GM11168 (cell line): Measurements from ENCODE around the gene TRIM17.

Experiments
- in situ Hi-C: fragments of 300-500 bp; cut with MboI; formaldehyde crosslinking; loops from one replicate; pipeline ENCODE4 v1.12.0; 2022; ENCODE audit warnings: low sequenced_read_pairs; ENCODE audit not compliant: unreplicated experiment

Gene TRIM17

DNA sequence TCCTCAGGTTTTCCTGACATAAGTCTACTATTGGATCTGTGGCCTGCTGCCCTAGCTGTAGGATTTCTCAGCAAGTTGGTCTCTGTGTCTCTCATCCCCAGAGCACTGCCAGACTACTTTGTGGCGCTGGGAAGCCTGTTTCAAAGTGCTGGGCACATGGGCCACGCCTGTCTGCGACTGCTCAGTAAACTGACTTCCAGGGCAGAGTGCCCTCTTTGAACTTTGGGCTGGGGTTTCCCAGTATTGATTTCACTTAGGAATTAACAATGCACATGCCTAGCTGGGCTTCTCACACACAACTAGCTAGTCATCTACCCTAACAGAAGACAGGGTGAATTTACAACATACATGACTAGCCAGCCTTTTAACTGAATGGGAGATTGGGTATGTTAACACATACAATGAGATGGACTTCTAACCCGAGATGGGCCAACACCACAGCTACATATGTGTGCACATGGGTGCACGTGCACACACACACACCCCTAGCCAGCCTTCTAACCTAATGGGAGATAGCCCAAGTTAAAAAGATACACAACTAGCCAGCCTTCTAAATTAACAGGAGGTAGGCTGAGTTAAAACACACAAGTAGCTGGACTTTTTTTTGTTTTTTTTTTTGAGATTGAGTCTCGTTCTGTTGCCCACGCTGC, 6.9 kb upstream of the TRIM17 start:
- in situ Hi-C loops, result no loop called here

DNA sequence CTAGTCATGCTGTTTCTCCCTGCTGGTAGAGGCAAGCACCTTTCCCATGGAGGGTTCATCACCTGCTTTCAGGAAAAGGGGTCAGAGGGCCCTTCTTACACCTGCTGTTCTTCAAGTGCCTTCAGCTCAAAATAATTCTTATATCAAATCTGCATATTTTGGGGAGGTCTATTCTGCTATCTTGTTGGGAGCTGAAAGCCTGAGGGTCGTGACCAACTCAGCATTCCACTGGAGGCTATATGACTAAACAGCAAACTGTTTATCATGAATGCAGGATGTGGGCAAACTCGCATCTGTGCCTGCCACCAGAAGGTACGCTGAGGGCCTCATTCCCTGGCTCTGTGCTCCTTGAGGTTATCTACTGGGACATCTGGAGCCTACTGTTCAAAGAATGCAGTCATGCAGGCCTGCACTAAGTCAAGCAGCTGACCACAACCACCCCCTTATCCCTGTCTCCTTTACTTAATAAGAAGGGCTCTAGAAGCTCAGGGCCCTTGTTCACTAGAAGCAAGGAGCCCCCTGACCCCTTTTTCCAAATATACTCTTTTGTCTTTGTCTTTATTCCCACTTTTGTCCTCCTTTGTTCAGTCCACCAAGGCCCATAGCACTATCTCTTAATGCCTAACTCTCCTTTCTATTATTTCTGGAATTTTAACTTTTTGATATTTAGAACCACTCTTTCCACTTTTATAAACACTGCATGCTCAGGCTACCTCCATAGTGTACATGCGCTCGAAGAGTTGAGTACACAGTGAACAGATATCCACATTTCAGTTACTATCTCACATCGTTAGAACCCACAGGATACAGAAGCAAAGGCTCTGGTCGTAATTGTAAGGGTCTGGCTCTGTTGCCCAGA, 4.5 kb upstream of the TRIM17 start:
- in situ Hi-C loops, result no loop called here

DNA sequence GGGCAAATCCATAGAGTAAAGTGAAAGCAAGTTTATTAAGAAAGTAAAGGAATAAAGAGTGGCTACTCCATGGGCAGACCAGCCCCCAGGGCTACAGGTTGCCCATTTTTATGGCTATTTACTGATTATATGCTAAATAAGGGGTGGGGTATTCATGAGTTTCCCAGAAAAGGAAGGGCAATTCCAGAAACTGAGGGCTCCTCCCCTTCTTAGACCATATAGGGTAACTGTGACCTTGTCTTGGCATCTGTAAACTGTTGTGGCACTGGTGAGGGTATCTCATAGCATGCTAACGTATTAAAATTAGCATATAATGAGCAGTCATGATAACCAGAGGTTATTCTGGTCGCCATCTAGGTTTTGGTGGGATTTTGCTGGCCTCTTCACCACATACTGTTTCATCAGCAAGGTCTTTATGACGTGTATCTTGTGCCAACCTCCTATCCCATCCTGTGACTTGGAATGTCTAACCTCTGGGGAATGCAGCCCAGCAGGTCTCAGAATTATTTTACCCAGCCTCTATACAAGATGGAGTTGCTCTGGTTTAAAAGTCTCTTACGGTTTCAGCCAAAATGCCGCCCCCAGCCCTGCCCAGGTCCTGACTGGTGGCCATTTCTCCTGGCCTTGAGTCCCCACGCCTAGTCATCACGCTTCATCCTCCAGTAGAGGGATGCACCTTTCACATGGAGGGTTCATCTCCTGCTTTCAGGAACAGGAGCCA, 982 bp upstream of the TRIM17 start:
- in situ Hi-C loops, result no loop called here

DNA sequence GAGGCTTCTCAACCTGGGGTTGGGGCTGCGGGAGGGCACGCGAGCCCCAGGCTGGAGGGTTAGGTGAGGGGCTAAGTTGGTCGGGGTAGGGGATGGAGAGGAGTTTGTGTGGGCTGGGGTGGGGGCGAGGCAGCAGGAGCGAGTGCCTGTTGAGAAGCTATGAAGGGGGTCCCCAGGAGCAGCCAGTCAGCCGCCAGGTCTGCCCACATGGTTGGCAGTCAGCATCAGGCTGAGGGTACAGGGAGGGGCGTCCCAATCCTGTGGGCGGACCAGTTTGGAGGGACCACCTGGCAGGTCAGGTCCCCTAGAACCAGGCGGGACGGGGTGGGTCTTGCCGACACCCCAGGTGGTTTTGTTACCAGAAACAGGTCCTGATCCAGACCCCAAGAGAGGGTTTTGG, 400 bp upstream of the TRIM17 start:
- in situ Hi-C loops, result no loop called here

DNA sequence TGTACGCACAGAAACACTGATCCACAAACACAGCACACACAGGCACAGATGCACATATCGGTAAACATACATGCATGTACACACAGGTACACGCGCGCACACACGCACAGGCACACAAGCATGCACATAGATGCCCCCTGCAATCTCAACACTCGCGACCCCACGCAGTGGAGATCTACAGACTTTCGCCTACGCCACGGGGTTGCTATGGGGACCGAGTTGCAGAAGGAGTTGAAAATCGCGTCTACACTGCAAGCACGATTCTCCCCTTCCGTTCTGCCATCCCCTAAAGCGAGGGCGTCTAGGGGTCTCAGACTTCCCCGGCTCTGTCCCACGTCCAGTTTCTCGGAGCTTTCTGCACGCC, 826 bp downstream of the TRIM17 start:
- in situ Hi-C loops, result no loop called here

DNA sequence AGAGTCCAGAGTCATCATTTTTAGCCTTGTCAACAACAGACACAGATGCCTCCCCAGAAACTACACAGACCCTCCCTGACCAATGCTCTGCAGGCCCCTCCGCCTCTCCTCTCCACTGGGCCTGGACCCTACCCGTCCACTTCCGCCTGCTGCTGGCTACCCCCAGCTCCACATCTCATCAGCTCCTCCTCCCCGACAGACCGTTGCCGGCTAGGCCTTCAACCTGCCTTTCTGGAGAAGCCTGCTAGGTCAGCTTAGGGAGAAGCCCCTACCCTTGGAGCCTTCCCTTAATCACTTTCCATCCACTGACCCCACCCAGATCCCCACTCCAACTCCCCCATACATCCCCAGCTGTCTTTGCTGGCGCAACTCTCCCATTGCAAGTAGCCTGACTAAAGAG, 1.4 kb downstream of the TRIM17 start:
- in situ Hi-C loops, result no loop called here

DNA sequence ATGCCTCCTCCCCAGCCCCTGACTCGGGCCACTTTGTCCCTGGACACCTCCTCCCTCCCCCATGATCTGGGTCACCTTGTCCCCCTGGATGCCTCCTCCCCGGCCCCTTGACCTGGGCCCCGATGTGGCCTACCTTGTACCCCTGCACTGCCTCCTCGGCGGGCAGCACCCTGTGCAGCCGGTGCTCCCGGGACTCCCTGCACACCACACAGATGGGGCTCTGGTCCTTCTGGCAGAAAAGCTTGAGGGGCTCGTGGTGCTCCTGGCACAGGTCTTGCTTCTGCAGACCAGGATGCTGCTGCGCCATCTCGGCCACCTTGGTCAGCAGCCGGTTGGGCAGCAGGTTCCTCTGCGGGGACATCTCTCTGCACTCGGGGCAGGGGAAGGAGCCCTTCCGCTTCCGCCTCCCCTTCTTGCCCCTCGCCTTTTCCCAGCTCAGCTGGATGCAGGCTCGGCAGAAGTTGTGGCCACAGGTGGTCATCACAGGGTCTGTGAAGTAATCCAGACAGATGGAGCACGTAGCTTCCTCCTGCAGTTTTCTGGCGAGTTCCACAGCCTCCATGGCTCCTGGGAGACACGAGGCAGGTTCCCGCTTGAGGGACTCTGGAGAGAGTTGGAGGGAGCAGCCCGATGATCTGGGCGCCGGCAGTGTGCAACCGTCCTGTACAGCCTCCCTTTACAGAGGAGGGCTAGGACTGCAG, 2.0 kb downstream of the TRIM17 start:
- in situ Hi-C loops, result no loop called here

DNA sequence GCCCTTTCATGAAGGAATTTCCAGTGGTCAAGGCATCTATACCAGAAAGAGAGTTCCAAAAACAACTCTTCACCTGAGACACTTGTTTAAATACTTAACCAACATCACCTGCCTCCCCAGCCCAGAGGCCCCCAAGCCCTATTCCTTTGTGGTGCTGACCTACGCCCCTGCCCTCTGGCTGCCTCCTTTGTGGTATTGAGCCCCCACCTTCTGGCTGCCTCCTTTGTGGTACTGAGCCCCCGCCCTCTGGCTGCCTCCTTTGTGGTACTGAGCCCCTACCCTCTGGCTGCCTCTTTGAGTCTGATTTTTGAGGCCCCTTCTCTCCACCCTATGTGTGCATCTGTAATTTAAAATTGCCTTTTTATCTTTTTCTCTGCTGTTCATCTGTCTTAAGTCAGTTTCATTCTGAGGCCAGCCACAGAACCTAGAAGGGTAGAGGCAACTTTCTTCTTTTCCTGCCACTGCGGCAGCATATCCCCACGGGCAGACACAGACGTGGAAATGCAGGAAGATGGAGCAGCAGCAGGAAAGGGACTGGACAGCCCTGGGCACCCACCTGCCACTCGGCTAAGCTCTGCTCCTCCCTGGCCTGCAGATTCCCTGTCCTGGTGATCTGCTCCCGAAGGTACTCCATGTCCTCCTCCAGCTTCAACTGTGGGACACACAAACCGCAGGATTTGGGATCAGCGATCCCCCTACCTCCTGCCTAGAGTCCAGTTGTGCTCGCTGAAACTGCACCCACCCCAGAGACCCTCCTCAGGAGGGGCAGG, 3.2 kb downstream of the TRIM17 start:
- in situ Hi-C loops, result no loop called here

DNA sequence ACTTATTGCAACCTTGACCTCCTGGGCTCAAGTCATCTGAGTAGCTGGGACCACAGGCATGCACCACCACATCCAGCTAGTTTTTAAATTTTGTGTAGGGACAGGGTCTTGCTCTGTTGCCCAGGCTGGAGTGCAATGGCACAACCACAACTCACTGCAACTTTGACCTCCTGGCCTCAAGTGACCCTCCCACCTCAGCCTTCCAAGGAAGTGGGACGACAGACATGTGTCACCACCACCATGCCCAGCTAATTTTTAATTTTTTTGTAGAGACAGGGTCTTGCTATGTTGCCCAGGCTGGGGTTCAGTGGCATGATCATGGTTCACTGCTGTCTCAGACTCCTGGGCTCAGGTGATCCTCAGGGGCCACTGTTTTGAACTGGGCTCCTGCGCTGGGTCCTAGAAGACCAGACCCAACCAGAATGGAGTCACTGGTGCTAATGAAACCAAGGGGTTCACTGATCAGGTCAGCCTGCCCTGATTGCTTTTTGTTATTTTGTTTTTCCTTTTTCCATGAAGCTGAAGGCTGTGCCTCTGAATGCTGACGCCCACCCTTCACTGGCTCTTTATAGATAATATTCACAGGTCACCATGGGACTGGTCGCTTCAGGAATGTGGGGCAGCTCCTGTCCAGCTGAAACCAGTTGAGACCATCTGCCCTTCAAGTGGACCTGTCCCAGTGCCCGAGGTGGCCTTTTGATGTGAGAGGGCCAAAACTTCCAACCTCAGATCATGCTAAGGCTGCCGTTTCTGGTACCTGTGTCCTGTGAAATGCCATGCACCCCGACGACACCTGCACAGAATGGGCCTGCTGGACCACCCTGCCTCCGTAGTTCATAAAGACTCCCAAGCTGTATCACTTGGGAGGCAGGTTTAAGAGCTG, 4.9 kb downstream of the TRIM17 start:
- in situ Hi-C loops, result no loop called here

DNA sequence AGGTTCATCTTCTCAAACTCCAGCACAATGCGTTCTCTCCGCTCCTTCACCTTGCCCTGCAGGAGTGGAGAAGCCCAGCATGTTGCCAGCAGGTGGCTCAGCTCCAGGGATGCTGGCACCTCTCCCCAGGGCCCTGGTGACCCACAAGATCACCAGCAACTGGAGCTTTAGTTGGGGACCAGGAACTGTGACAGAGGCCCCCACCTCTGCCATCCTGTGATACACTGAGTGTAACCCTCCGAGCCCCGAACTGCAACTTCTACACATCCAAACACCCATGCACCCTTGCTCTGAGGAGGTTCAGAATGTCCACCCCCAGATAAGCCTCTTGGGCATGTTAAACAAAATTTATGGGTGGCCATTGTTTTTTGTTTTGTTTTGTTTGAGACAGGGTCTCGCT, 5.5 kb downstream of the TRIM17 start:
- in situ Hi-C loops, result no loop called here

DNA sequence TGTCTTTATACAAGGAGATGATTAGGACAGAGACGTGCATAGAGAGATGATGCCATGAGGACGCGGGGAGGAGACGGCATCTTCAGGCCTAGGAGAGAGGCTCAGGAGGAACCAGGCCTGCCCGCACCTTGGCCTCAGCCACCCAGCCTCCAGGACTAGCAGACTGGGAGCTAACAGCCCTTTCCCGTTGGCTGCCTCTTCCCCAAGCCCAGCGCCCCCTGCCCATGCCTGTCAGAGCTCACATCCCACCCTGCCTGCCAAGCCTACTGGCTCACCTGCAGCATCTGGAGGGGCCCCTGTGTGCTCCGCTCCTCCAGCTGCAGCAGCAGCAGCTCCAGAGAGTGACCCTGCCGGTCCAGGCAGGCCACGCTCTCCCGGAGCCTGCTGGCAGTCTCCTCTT, 6.0 kb downstream of the TRIM17 start:
- in situ Hi-C loops, result no loop called here

DNA sequence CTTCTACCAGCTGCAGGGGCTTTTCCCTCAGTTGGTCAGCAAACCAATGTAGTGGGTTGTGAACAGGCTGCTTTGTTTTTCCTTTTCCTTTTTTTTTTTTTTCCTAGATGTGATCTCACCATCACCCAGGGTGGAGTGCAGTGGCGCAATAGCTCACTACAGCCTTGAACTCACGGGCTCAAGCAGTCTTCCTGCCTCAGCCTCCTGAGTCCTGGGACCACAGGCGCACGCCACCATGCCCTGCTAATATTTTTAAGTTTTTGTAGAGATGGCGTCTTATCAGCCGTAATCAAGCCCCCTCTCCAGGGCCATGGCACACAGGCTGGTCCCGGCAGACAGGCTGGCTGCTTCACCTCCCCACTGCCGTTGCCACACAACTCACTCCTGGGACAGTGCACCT, 6.6 kb downstream of the TRIM17 start:
- in situ Hi-C loops, result no loop called here

DNA sequence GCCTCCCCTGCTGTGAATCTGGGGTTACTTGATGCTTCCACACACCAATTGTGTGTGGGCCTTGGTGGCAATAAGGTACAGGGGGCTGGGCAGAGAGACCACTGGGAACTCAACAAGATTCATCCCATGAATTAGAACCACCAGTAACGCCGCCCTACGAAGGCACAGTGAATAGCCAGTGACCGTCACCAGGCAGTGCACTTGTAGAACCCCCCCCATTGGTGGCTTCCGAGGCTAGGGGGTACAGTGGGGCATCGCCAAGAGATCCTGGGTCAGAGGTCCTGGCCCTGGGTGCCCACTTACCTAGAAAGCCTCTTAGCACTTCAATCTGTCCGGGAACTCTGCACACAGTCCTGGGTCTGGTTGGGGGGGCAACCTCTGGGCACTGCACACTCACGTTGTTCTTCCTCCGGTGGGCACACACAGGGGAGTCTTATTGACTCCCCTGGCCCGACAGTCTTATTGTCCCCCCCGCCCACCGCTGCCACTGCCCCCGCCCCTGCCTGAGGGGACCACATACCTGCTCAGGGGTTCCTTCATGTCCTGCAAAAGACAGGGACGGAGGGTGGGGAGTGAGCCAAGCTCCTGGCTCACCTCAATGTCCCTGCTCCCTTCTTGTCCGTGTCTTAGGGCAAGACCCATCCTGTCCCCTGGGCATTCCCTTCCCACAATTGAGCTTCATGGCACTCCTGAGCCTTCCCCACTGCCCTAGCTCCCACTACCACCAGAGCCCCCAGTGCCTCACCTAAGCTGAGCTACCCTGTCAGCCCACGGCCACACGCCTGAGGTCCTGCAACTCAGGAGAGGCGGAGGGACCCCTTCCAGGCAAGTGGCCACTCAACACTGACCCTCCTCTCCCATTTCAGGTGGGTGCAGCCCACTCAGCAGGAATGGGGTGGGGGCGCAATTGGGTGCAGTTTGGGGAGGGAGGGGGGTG, 7.5 kb downstream of the TRIM17 start:
- in situ Hi-C loops, result no loop called here

DNA sequence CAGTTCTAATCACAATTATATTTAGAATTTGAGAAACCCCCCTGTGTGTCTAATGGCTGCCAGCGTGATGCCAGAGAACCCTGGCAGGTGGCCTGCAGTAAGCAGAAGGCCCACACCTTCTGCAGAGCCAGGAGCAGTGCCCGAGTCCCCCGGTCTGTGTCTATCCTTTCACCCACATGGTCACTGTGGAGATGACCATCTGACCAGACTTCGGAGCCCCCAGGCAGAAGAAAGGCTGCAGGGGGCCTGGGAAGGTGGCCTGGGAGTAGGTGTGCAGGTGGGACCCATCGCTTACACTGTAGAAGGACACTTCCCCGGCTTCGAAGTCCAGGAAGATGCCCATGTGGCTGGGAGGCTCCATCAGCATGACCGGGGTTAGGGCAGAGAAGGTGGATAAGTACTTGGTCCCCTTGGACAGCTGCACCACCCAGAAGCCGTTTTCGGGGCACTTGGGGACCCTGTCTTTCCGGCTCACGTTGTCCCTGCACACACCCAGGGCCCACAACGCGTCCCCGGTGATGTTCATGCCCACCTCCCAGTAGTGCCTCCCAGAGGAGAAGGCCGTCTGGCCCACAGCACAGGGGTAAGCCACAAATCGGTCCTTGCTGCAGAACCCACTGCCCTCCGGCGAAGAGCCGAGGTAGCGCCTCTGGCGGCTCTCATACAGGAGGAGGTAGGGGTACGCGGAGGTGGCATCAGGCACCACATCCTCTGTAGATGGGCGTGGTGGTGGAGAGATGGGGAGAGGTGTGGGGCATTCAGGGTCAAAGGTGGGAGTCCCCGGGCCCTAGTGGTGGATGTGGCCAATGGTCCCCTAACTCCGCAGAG, 8.4 kb downstream of the TRIM17 start:
- in situ Hi-C loops, result no loop called here

DNA sequence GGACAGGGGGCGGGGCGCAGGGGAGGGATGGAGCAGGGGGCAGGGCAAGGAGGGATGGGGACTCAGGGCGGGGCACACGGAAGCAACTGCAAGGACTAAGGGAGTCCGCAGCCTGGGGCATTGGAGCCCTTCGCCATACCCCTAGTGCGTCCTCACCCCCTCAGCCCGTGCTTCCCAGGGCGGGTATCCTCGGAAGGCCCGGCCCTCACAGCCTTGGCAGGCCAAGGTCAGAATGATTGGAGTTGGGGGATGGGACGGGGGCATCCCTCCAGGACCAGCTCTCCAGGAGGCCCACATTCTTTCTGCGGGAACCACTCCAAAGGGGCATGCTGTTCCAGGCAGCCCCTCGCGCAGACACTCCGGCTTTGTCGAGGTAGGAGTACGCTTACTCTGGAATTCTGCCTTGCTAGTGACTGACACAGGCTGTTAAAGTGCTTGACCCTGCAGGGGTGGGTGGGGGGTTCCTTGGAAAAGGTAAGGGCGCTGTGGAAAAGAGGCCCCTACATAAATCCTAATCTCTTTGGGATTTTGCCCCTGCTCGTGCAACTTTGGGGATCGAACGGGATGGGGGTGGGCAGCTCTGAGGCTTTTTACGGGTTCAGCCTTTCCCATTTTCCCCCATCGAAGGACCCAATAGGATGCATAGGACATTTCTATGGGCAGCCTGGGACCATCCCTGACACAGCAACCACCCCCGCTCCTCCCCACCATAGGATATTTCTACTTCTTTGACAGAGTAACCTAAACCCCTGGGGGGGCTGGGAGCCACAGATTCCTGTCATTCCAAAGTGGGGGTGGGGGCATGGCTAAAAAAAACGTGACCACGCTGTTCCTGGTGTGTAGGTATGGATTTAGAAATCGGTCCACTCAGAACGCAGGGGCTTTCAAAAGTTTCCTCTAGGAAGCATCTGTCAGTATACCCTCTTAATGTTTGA, 9.3 kb downstream of the TRIM17 start:
- in situ Hi-C loops, result no loop called here

DNA sequence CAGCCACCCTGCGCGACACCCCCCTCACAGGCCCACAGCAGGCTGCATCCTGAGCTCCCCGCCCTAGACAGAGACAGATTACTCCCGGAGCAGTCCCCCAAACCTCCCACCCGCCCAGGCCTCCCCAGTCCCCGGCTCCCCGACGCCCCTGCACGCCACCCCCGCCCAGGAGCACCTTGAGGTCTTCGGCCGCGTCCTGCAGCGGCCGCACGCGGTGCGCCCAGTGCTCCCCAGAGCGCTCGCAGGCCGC, 10.8 kb downstream of the TRIM17 start:
- in situ Hi-C loops, result no loop called here
